Choroid plexus epithelial cell (primary cell): ENCODE data around the gene MED27.
A peak's percentile ranks its signal among the peaks of the same experiment; 100 is the strongest.

Experiments used
- DNase-seq: peaks from one replicate; pipeline ENCODE4 v3.0.0-alpha.2; 2010; ENCODE audit warnings: low read depth
- H3K4me3 ChIP-seq: 2 replicates; pipeline ENCODE4 v1.5.1; 2011; ENCODE audit warnings: low read depth, mild to moderate bottlenecking, control low read depth, low read length, moderate library complexity
- CTCF ChIP-seq: conservative IDR thresholded peaks from 2 replicates; pipeline ENCODE4 v1.5.1; 2011; ENCODE audit warnings: low read depth, mild to moderate bottlenecking, control low read depth, inconsistent platforms, low read length, moderate library complexity

MED27 gene

DNA sequence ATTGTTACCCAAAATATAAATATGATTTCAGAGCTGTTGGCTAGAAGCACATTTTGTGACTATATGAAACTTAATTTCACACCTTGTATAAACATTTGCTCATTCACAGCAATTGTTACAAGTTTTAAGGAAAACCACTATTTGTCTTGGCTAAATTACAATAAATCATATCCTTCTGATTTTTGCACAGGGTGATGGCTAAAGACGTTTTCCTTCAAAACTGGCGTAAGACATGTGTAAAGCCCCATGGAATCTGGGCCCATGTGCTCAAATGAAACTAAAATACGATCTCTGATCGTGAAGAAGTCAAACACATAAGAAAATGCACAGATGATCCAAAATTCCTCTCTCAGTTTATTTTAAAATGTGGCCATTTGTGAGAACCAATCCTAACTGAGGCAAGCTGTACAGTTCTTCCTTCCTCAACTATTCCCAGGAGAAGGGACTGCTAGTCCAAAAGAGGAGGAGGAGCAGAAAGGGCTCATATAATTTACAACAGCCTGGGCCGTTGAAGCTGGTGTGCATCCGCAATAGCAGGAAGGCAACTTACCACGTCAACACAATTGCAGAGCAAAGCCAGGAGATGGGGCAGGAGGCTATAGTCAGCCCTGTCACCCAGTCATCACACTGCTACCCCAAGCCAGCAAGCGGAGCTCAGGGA, 98.4 kb downstream of the MED27 start:
- peak; percentile 18 for TF ChIP-seq CTCF
- no peak overlapping the region for H3K4me3 ChIP-seq

GRCh38 chr9:131980267-131981016, 99.2 kb downstream of the MED27 start:
- no peak for TF ChIP-seq CTCF
- no peak overlapping the region for H3K4me3 ChIP-seq
- peak; percentile 38 for DNase-seq

More for the DNA sequence above, 98.4 kb downstream of the MED27 start:
- peak; percentile 23 for DNase-seq

GRCh38 chr9:131977109-131977838, 102.4 kb downstream of the MED27 start:
- no peak overlapping the region for H3K4me3 ChIP-seq
- no peak for DNase-seq
- TF ChIP-seq CTCF, result no peak

DNA sequence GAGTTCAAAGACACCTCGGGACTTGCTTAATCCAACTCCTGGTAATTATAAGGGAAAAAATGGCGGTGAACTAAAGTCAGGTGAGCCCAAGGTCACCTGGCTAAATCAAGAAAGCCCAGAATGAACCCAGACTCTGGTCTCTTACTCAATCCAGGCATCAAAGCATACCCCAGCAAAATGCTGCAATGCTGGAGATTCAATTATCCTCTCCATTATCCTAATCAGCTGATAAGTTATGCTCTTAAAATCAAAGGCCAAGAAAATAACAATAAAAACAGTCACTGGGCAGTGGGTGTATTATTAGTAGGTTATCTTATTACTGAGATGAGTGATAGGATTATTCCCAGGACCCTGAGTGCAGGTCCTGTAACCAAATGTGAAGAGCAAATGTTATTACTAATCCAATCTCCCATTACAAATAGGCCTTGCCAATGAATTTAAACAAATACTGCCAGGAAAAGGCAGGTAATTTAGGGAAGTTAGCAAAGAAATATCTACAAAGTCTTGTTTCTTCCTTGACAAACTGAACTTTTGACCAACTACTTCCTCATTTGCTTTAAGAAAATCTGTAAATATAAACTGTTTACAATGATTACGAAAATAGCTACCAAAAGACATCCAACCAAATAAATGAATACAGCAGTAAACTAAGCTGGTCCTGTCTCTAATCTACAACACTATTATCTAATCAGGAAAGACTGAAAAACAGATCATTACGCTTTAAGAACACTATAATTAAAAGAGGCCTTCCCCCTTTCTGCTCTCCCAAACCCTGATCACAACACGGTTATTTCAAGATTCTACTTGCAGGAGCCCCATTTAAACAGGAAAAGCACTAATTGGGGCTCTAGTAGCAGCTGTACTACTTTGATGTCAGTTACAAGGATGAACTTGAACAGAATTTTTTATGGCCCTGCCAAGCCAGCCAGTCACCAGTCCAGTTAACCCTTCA, 103.2 kb downstream of the MED27 start:
- no peak overlapping the region for H3K4me3 ChIP-seq
- no peak for DNase-seq
- no peak for TF ChIP-seq CTCF

DNA sequence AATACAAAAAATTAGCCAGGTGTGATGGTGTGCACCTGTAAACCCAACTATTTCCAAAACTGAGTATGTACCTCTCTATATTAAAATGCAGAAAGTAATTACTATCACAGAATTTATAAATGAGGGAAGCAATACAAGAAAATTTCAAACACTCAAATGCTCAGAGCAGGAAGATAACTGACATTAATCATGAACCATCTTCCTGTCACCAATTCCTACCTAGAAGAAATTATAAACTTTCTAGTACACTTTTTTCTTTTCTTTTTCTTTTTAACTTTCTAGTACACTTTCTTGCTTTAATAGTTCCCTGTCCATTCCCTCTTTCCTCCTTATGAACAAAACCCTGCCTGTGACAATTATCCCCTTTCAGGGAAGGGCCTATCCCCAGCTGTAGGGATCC, 106.8 kb downstream of the MED27 start:
- TF ChIP-seq CTCF, result no peak
- H3K4me3 ChIP-seq, result no peak overlapping the region
- no peak for DNase-seq

GRCh38 chr9:131971482-131972074, 108.1 kb downstream of the MED27 start:
- no peak for DNase-seq
- H3K4me3 ChIP-seq, result no peak overlapping the region
- no peak for TF ChIP-seq CTCF
